HepG2 (cell line): ENCODE data around the gene HP1BP3. TPM values are rescaled to one million over a fixed set of nuclear protein-coding genes. Genes with fewer than 3 reads are reported as not detected.

Source experiments
- CBX2 ChIP-seq, 2 experiments: fragments of 200-600 bp in 1 of 2; sonication (generic); formaldehyde crosslinking in 1 of 2; IDR thresholded peaks; 2 replicates each; pipeline versions ENCODE4 v1.7.0 to v1.8.1; 2018 to 2022; ENCODE audit warnings: low read depth in 2 of 2, low read length in 1 of 2, mild to moderate bottlenecking in 1 of 2, missing genetic modification reagents in 1 of 2
- GZF1 ChIP-seq: sonication (generic); formaldehyde crosslinking; IDR thresholded peaks from 2 replicates; pipeline ENCODE4 v1.5.1; 2020; ENCODE audit warnings: mild to moderate bottlenecking, missing genetic modification reagents
- MBNL3 ChIP-seq: fragments of 250-450 bp; sonication (Bioruptor Pico); conservative IDR thresholded peaks from 2 replicates; pipeline ENCODE4 v1.8.0; 2022; ENCODE audit warnings: mild to moderate bottlenecking, inconsistent platforms
- PAX8 ChIP-seq: sonication (generic); formaldehyde crosslinking; IDR thresholded peaks from 2 replicates; pipeline ENCODE4 v1.8.0; 2022; ENCODE audit warnings: mild to moderate bottlenecking, missing genetic modification reagents, borderline replicate concordance
- POGZ ChIP-seq: sonication (generic); formaldehyde crosslinking; IDR thresholded peaks from 2 replicates; pipeline ENCODE4 v1.4.0; 2020; ENCODE audit warnings: mild to moderate bottlenecking, missing genetic modification reagents
- POLR2A ChIP-seq, 2 experiments: IDR thresholded peaks; 2 replicates each; pipeline ENCODE4 v1.6.1; 2011; ENCODE audit warnings: low read depth in 2 of 2, low read length in 2 of 2, mild to moderate bottlenecking in 1 of 2, moderate library complexity in 1 of 2; ENCODE audit not compliant: insufficient read depth in 1 of 2
- TOPORS ChIP-seq: sonication (generic); formaldehyde crosslinking; IDR thresholded peaks from 2 replicates; pipeline ENCODE4 v1.8.0; 2023; ENCODE audit warnings: mild to moderate bottlenecking, missing genetic modification reagents
- ZEB1 ChIP-seq: IDR thresholded peaks from 2 replicates; pipeline ENCODE4 v1.6.1; 2012; ENCODE audit warnings: mild to moderate bottlenecking, low read depth, inconsistent platforms; ENCODE audit not compliant: insufficient replicate concordance
- ZNF253 ChIP-seq: sonication (generic); formaldehyde crosslinking; IDR thresholded peaks from 2 replicates; pipeline ENCODE4 v1.8.0; 2022; ENCODE audit warnings: mild to moderate bottlenecking, missing genetic modification reagents, borderline replicate concordance
- ZNF274 ChIP-seq: sonication (generic); formaldehyde crosslinking; IDR thresholded peaks from 2 replicates; pipeline ENCODE4 v1.5.1; 2020; ENCODE audit warnings: mild to moderate bottlenecking, missing genetic modification reagents
- ZNF33B ChIP-seq: sonication (generic); formaldehyde crosslinking; IDR thresholded peaks from 2 replicates; pipeline ENCODE4 v1.5.1; 2020; ENCODE audit warnings: mild to moderate bottlenecking, missing genetic modification reagents
- ZNF83 ChIP-seq: sonication (generic); formaldehyde crosslinking; IDR thresholded peaks from 2 replicates; pipeline ENCODE4 v1.4.0; 2020; ENCODE audit warnings: missing genetic modification reagents, mild to moderate bottlenecking, borderline replicate concordance
- ZZZ3 ChIP-seq: sonication (generic); formaldehyde crosslinking; IDR thresholded peaks from 2 replicates; pipeline ENCODE4 v1.4.0; 2020; ENCODE audit warnings: missing genetic modification reagents, mild to moderate bottlenecking, borderline replicate concordance
- polyA plus RNA-seq, 8 experiments: library from polyadenylated mRNA; depleted of rRNA in 3 of 8; stranded (reverse) in 7 of 8; unstranded in 1 of 8; fragments of >200 nt; fragmentation: Illumina TruSeq in 4 of 8; extraction: Trizol in 4 of 8; gene quantifications; 2 replicates each; pipeline versions ENCODE4 v1.2.1 to v1.2.3, GENCODE V29; 2011 to 2016; ENCODE audit warnings: low read depth in 4 of 8, missing spikeins in 1 of 8, mixed read lengths in 1 of 8; ENCODE audit not compliant: insufficient read depth in 1 of 8
- total RNA-seq, 5 experiments: library from RNA; depleted of rRNA; stranded (reverse); fragments of >200 nt; fragmentation: Illumina TruSeq; extraction: Trizol; gene quantifications; 2 replicates each; pipeline ENCODE4 v1.2.3, GENCODE V29; 2016; ENCODE audit warnings: low read depth in 1 of 5
- TF ChIP-seq, protein P1 (sequence below): sonication (generic); formaldehyde crosslinking; IDR thresholded peaks from 2 replicates; pipeline ENCODE4 v1.8.0; 2022; ENCODE audit warnings: mild to moderate bottlenecking, missing genetic modification reagents
- TF ChIP-seq, protein P2 (sequence below): sonication (generic); formaldehyde crosslinking; IDR thresholded peaks from 2 replicates; pipeline ENCODE4 v1.4.0; 2020; ENCODE audit warnings: missing genetic modification reagents
- TF ChIP-seq, protein P3 (sequence below): sonication (generic); formaldehyde crosslinking; conservative IDR thresholded peaks from 2 replicates; pipeline ENCODE4 v1.8.0; 2022; ENCODE audit warnings: missing genetic modification reagents
- TF ChIP-seq, protein P4 (sequence below): sonication (generic); formaldehyde crosslinking; IDR thresholded peaks from 2 replicates; pipeline ENCODE4 v1.4.0; 2020; ENCODE audit warnings: low read depth, missing genetic modification reagents
- TF ChIP-seq, protein P5 (sequence below): sonication (generic); formaldehyde crosslinking; IDR thresholded peaks from 2 replicates; pipeline ENCODE4 v1.8.1; 2023; ENCODE audit warnings: mild to moderate bottlenecking, inconsistent platforms, moderate library complexity, missing genetic modification reagents, borderline replicate concordance

HP1BP3 gene
- total and polyA plus RNA-seq, 2 of the 13 experiments (the other 11 are each of a cell fraction or from before 2014, with no cell fraction given) = 98.5 to 137 TPM

DNA sequence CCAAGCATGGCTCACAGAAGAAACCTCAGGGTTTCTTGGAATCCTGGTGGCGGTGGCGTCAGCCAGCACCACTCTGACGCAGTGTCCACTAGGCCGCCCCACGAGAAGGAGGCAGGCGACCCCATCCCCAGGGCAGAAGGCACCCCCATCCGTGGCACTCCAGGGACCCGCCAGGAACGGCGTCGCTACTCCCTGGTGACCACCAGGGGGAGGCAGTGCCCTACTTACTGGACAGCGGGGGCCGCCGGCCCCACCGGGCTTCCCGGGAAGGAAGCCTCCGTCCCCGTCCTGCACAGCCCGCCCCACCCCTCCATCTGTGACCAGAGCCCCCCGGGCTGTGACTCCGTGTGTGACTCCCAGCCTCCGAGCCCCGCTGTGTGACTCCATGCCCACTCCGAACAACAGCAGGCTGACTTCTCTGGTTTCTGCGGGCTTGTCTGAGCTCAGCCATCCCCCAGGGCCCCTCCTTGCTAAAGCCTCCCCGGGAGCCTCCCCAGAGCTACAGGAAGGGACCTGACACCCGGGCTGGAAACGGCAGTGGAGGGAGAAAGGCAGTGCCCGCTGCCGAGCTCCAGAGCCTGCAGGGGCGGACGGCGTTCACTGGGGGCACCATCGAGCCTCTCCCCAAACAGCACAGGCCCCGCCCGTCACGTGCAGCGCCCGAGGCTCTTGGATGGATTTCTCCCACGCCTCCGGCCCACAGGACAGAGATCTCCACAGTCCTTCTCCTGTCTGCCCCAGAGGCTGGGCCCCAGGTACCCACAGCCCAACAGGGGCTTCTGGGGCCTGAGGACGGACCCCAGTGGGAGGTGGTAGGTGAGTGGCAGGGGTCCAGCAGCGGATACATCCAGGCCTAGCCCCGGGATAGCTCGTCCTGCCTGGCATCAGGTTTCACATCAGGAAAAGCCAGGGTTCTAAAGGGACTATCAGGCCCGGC, 90.4 kb downstream of the HP1BP3 start (continued):
- TF ChIP-seq, protein P1, sequence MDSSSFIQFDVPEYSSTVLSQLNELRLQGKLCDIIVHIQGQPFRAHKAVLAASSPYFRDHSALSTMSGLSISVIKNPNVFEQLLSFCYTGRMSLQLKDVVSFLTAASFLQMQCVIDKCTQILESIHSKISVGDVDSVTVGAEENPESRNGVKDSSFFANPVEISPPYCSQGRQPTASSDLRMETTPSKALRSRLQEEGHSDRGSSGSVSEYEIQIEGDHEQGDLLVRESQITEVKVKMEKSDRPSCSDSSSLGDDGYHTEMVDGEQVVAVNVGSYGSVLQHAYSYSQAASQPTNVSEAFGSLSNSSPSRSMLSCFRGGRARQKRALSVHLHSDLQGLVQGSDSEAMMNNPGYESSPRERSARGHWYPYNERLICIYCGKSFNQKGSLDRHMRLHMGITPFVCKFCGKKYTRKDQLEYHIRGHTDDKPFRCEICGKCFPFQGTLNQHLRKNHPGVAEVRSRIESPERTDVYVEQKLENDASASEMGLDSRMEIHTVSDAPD (CRISPR knock-in tag) = no peak
- TF ChIP-seq, protein P2, sequence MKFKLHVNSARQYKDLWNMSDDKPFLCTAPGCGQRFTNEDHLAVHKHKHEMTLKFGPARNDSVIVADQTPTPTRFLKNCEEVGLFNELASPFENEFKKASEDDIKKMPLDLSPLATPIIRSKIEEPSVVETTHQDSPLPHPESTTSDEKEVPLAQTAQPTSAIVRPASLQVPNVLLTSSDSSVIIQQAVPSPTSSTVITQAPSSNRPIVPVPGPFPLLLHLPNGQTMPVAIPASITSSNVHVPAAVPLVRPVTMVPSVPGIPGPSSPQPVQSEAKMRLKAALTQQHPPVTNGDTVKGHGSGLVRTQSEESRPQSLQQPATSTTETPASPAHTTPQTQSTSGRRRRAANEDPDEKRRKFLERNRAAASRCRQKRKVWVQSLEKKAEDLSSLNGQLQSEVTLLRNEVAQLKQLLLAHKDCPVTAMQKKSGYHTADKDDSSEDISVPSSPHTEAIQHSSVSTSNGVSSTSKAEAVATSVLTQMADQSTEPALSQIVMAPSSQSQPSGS (CRISPR knock-in tag) = 0 out of 2 replicates have a peak, but pooled peaks have one; percentile 34
- TF ChIP-seq ZNF83 (CRISPR knock-in tag) = no peak
- TF ChIP-seq TOPORS (CRISPR knock-in tag) = no peak
- no peak for TF ChIP-seq ZEB1
- TF ChIP-seq, protein P3, sequence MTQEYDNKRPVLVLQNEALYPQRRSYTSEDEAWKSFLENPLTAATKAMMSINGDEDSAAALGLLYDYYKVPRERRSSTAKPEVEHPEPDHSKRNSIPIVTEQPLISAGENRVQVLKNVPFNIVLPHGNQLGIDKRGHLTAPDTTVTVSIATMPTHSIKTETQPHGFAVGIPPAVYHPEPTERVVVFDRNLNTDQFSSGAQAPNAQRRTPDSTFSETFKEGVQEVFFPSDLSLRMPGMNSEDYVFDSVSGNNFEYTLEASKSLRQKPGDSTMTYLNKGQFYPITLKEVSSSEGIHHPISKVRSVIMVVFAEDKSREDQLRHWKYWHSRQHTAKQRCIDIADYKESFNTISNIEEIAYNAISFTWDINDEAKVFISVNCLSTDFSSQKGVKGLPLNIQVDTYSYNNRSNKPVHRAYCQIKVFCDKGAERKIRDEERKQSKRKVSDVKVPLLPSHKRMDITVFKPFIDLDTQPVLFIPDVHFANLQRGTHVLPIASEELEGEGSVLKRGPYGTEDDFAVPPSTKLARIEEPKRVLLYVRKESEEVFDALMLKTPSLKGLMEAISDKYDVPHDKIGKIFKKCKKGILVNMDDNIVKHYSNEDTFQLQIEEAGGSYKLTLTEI (CRISPR knock-in tag) = no peak
- TF ChIP-seq, protein P4, sequence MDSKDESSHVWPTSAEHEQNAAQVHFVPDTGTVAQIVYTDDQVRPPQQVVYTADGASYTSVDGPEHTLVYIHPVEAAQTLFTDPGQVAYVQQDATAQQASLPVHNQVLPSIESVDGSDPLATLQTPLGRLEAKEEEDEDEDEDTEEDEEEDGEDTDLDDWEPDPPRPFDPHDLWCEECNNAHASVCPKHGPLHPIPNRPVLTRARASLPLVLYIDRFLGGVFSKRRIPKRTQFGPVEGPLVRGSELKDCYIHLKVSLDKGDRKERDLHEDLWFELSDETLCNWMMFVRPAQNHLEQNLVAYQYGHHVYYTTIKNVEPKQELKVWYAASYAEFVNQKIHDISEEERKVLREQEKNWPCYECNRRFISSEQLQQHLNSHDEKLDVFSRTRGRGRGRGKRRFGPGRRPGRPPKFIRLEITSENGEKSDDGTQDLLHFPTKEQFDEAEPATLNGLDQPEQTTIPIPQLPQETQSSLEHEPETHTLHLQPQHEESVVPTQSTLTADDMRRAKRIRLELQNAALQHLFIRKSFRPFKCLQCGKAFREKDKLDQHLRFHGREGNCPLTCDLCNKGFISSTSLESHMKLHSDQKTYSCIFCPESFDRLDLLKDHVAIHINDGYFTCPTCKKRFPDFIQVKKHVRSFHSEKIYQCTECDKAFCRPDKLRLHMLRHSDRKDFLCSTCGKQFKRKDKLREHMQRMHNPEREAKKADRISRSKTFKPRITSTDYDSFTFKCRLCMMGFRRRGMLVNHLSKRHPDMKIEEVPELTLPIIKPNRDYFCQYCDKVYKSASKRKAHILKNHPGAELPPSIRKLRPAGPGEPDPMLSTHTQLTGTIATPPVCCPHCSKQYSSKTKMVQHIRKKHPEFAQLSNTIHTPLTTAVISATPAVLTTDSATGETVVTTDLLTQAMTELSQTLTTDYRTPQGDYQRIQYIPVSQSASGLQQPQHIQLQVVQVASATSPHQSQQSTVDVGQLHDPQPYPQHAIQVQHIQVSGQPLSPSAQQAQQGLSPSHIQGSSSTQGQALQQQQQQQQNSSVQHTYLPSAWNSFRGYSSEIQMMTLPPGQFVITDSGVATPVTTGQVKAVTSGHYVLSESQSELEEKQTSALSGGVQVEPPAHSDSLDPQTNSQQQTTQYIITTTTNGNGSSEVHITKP (CRISPR knock-in tag) = peak; percentile 59; the same call in 1 of the 2 replicates
- TF ChIP-seq CBX2 (IDR thresholded peaks at IDR 0.05; ENCODE audit: low read depth, low read length) = no peak
- 0 out of 2 replicates have a peak, but pooled peaks have one; percentile 24 for TF ChIP-seq CBX2 (CRISPR knock-in tag; IDR thresholded peaks at IDR 0.05; ENCODE audit: low read depth)
- TF ChIP-seq ZNF33B (CRISPR knock-in tag) = peak; percentile 86
- 0 out of 2 replicates have a peak, but pooled peaks have one; percentile 2 for TF ChIP-seq POGZ (CRISPR knock-in tag)
- no peak for TF ChIP-seq ZNF274 (CRISPR knock-in tag)
- peak; percentile 53; the same call in 1 of the 2 replicates for TF ChIP-seq ZZZ3 (CRISPR knock-in tag)
- TF ChIP-seq MBNL3 (CRISPR knock-in tag) = no peak
- no peak for TF ChIP-seq POLR2A (IDR thresholded peaks at IDR 0.05; ENCODE audit: insufficient read depth in 1 of 2, low read depth in 2 of 2, low read length in 2 of 2)
- TF ChIP-seq PAX8 (CRISPR knock-in tag) = peak; percentile 48; the same call in 1 of the 2 replicates
- TF ChIP-seq GZF1 (CRISPR knock-in tag) = 0 out of 2 replicates have a peak, but pooled peaks have one; percentile 51
- TF ChIP-seq ZNF253 = no peak
- TF ChIP-seq, protein P5, sequence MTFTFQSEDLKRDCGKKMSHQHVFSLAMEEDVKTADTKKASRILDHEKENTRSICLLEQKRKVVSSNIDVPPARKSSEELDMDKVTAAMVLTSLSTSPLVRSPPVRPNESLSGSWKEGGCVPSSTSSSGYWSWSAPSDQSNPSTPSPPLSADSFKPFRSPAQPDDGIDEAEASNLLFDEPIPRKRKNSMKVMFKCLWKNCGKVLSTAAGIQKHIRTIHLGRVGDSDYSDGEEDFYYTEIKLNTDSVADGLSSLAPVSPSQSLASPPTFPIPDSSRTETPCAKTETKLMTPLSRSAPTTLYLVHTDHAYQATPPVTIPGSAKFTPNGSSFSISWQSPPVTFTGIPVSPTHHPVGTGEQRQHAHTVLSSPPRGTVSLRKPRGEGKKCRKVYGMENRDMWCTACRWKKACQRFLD = no peak
